Cerebellar cortex (tissue), 1 donor: ENCODE data around the gene SERPINI1.
"Not testable (repeated sequence)": the region's sequence is repeated elsewhere in the genome, so short reads cannot be mapped to it uniquely, and the experiment has no call there.

Source experiments
- DNase-seq: peaks from one replicate; pipeline ENCODE4 v3.0.0-alpha.2; 2015; ENCODE audit warnings: low spot score

SERPINI1 gene

GRCh38 chr3:167787440-167787839 lies 51.9 kb downstream of the SERPINI1 start:
- DNase-seq = no peak

- DNase-seq = no peak
Measured at GRCh38 chr3:167798443-167798842, 62.9 kb downstream of the SERPINI1 start.

- DNase-seq = no peak
Measured at GRCh38 chr3:167808910-167809309, 73.4 kb downstream of the SERPINI1 start.

- DNase-seq = no peak
Measured at GRCh38 chr3:167810236-167810635, 74.7 kb downstream of the SERPINI1 start.

- no peak for DNase-seq
Measured at GRCh38 chr3:167811031-167811430, 75.5 kb downstream of the SERPINI1 start.

GRCh38 chr3:167813169-167814123 lies 77.9 kb downstream of the SERPINI1 start:
- no peak for DNase-seq

GRCh38 chr3:167814441-167814951 lies 79.0 kb downstream of the SERPINI1 start:
- peak; percentile 96 for DNase-seq

GRCh38 chr3:167816953-167817352 lies 81.4 kb downstream of the SERPINI1 start:
- DNase-seq = no peak

GRCh38 chr3:167820102-167820865 lies 84.8 kb downstream of the SERPINI1 start:
- no peak for DNase-seq

GRCh38 chr3:167821248-167821805 lies 85.8 kb downstream of the SERPINI1 start:
- no peak for DNase-seq

- DNase-seq = no peak
Measured at GRCh38 chr3:167823738-167824137, 88.2 kb downstream of the SERPINI1 start.

GRCh38 chr3:167827588-167827987 lies 92.1 kb downstream of the SERPINI1 start:
- DNase-seq = not testable (repeated sequence)

GRCh38 chr3:167829071-167829470 lies 93.5 kb downstream of the SERPINI1 start:
- no peak for DNase-seq

- no peak for DNase-seq
Measured at GRCh38 chr3:167830007-167830406, 94.5 kb downstream of the SERPINI1 start.

- no peak for DNase-seq
Measured at GRCh38 chr3:167835359-167835758, 99.8 kb downstream of the SERPINI1 start.

- no peak for DNase-seq
Measured at GRCh38 chr3:167835953-167836352, 100.4 kb downstream of the SERPINI1 start.

GRCh38 chr3:167837466-167837865 lies 101.9 kb downstream of the SERPINI1 start:
- DNase-seq = no peak

- DNase-seq = no peak
Measured at GRCh38 chr3:167839460-167840134, 104.1 kb downstream of the SERPINI1 start.

- no peak for DNase-seq
Measured at GRCh38 chr3:167840247-167840646, 104.7 kb downstream of the SERPINI1 start.

GRCh38 chr3:167843481-167843880 lies 108.0 kb downstream of the SERPINI1 start:
- no peak for DNase-seq

- no peak for DNase-seq
Measured at GRCh38 chr3:167843886-167844285, 108.4 kb downstream of the SERPINI1 start.

GRCh38 chr3:167844528-167844927 lies 109.0 kb downstream of the SERPINI1 start:
- no peak for DNase-seq
